GM15510 (cell line): ENCODE measurements around the gene SESTD1.

Source experiments
- POLR2A ChIP-seq: IDR thresholded peaks from 3 replicates; pipeline ENCODE4 v1.6.1; 2011; ENCODE audit warnings: borderline replicate concordance; ENCODE audit not compliant: insufficient read length; ENCODE audit errors: extremely low read depth

The SESTD1 gene

DNA sequence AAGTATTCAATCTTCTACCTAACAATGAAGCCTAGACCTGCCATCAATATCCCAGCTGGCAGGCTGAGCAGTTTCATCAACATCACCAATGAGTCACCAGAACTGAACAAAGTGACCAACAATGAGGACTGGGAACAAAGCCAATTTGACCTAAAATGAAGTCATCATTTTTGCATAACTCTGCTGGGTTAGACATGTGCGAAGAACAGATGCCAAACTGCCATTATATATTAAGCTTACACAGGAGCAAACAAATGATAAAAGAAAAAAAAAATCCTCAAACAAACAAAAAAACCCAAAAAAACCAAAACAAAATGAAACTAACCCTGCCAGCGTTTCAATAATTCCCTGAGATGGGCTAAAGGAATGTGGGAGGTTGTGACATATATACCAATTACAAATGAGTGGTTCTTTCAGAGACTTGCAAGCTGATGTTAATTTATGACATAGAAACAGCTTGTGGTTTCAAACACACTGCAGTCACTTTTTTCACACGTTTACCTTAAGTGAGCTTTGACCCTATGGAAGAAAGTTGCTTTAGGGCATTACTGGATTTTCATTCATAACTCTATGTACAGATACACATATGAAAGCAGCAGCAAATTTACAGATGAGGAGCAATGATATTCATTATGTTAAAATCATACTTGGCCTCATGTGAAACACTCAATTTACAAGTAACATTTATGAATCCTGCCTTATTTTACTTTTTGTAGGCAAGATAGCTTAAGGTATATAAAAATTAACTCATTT, 157.8 kb downstream of the SESTD1 start:
- no peak for TF ChIP-seq POLR2A

DNA sequence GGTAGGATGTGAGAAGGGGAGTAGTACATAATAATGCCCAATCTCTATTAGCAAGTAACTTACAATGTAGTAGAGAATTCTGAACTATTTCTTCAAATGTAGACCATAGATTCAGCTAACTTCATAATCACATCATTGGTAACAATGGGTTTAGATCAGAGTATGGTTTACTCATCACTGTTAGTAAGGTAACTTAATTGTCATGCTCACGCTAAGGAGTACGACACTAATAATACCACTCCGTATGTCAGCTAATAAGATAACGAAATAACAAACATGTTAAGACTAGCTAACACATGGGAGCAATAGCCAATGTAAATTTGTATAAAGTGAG, 158.3 kb downstream of the SESTD1 start:
- no peak for TF ChIP-seq POLR2A

DNA sequence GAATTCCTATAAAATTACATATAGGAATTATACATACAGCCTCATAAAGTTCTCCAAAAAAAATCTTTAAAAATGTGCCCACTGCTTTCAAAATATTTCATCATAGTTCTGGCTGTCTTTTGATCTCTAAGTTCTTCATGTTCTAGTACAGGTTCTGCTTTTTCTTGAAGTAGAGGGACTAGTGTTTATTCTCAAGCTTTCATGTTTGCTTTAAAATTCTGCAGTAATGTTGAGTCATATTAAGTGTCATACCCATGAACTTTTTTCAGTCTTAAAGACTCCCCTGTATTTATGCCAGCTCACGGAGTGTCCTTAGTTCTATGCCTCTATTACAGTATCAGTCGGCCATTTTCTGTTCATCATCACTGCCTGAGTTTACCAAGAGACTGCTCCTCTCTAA, 159.9 kb downstream of the SESTD1 start:
- TF ChIP-seq POLR2A: no peak

DNA sequence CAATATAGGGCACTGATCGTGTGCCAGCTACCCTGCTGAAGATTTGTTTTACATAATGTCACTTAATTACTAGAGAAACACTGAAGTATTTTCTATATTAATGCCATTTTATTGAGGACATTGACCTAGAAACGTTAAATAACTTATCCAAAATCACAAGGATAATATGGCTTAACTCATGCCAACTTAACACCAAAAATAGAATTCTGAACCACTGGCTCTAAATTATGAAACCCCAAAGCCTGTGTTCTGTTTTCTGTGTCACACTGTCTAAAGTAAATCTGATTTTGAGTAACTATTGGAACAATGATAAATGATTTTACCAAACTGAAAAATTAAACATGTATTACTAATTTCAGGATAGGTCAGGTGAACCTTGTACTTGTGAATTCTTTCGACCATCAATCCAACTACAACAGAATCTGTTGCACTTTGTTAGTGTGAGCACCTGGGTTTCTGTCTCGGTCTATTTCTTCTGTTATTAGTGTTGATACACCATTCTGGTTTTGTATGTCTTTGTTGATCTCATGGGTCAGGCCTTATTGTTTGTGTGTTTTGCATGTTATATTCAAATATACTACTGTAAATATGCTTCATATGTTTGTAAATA, 166.4 kb downstream of the SESTD1 start:
- TF ChIP-seq POLR2A: no peak

DNA sequence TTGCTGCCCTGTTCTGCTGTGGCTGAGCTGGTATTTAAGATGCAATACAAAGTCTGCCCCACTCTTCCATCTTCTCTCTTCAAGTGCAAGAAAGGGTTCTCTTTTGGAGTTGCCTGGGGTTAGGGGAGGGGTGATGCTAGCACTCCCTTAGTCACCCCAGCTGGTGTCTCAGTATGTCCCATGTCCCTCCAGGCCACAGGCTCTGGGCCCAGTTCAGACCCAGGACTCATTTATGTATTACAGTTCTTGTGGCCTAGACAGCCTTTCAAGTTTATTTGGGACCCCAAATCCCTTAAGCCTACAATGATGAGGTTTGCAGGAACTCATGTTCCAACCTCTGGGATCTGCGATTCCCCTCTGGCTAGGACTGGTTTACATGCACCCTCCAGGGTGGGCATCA, 167.5 kb downstream of the SESTD1 start:
- no peak for TF ChIP-seq POLR2A

DNA sequence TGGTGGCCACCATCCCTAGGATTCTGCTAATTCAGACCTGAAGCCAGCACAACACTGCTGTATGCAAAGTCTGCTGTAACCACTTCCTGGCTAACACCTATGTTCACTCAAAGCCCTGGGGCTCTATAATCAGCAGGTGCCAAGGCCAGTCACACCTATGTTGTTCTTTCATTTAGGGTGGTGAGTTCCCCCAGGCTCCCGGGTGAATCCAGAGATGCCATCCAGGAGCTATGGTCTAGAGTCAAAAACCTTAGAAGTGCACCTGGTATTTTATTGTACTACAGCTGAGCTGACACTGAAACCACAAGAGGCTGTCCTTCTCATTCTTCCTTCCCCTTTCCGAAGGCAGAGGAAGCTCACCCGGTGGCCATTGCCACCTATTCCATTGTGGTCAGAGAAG, 168.5 kb downstream of the SESTD1 start:
- no peak for TF ChIP-seq POLR2A

DNA sequence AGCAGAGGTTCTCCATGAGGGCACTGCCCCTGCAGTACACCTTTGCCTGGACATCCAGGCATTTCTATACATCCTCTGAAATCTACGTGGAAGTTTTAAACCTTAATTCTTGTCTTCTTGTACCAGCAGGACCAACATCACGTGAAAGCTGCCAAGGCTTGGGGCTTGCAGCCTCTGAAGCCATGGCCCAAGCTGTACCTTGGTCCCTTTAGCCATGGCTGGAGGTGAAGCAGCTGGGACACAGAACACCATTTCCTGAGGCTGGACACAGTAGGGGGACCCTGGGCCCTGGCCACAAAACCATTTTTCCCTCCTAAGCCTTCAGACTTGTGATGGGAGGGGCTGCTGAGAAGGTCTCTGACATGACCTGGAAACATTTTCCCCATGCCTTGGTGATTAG, 181.9 kb downstream of the SESTD1 start:
- TF ChIP-seq POLR2A: no peak

DNA sequence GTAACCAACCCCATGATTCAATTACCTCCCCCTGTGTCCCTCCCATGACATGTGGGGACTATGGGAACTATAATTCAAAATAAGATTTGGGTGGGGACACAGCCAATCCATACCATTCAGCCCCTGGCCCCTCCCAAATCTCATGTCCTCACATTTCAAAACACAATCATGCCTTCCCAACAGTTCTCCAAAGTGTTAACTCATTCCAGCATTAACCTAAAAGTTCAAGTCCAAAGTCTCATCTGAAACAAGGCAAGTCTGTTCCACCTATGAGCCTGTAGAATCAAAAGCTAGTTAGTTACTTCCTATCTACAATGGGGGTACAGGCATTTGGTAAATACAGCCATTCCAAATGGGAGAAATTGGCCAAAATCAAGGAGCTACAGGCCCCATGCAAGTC, 182.7 kb downstream of the SESTD1 start:
- no peak for TF ChIP-seq POLR2A

DNA sequence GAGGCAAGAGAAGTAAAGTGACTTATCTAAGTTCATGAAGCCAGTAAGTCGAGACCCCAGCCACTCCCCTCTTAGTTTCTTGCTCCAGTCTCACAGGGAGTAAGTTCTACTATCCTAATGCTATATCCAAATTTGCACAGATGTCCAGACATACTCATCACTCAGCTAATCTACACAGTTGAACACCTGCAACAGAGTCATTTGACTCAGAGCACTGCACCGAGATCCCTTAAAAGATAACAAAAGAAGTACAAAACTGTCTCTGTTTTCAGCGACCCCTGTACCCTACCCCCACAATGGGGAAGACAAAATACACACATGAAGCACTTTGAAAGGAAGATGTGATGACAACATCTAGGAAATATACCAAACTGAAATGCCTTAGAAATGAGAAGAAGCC, 192.1 kb downstream of the SESTD1 start:
- no peak for TF ChIP-seq POLR2A

DNA sequence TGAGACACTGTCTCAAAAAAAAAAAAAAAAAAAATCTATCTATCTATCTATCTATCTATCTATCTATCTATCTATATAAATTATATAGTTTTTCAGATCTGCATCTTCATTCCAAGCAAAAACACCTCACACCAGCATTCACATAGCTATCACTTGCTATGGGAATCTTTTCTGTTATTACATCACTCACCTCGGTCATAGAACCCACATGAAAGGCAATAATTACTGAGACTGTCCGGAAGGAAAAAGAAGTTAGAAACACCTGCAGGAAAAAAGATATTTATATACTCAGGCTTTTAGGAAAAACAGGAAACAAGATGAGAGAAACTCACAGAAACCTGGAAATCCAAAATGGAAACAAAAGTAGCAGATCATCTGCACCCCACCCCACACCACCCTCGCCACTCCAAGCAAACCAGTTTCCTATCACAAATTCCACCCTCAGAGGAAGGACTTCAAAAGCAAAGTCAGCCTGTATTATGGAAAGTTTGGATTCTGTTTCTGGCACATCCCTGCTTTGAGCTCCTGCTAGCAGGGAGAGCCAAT, 192.7 kb downstream of the SESTD1 start:
- TF ChIP-seq POLR2A: no peak

DNA sequence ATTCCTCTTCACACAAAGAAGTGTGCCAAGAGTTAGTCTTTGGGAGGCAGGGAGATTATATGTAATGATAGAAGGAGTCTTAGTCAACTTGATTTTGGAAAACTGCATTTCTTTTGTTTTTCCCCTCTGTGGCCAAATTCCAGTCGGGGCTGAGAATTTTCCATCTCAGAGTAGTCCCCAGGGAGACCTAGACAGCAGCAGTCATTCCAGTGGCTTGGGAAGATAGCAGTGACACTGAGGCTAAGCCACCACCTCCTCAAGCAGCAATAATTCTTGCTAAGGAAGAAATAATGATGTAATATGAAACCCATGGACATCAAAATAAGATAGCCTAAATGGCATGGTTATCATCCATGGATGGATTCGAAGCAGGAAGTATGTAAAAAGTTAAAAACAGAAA, 193.7 kb downstream of the SESTD1 start:
- TF ChIP-seq POLR2A: no peak

DNA sequence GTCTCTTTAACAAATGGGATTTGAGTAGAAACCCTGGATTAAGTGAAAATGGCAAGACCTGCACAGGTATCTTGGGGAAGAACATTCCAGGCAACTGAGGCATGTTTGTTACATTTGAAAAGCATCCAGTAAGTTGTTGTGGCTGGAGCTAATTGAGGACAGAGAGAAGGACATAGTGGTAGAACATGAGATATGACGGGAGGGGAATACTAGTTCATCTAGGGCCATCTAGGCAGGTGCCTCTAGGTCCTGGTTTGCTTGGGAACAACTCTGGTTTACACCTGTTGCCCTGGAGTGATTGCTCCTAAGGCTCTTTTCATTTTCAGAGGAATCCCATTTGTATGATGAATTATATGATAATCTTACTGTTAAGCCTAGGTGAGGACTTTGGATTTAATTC, 194.9 kb downstream of the SESTD1 start:
- TF ChIP-seq POLR2A: no peak

DNA sequence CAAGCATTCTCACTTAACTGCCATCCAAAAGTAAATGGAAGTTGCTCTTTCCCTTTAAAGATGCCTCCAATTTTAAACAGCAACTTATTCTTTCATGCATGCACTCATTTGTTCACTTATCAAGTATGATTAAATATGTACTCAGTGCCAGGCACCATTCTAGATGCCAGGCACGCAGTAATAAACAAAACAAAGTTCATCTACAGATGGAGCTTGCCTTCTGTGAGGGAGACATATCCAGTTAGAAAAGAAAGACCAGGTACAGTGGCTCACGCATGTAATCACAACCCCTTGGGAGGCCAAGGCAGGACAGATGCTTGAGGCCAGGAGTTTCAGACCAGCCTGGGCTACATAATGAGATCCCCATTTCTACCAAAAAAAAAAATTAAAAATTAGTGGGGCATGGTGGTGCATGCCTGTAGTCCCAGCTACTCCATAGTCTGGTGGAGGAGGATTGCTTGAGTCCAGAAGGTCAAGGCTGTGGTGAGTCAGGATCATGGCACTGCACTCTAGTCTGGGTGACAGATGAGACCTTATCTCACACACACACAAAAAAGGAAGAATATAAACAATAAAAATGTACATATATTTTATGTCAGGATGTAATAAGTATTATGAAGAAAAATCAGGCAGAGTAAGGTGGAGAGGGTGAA, 195.5 kb downstream of the SESTD1 start:
- TF ChIP-seq POLR2A: no peak

DNA sequence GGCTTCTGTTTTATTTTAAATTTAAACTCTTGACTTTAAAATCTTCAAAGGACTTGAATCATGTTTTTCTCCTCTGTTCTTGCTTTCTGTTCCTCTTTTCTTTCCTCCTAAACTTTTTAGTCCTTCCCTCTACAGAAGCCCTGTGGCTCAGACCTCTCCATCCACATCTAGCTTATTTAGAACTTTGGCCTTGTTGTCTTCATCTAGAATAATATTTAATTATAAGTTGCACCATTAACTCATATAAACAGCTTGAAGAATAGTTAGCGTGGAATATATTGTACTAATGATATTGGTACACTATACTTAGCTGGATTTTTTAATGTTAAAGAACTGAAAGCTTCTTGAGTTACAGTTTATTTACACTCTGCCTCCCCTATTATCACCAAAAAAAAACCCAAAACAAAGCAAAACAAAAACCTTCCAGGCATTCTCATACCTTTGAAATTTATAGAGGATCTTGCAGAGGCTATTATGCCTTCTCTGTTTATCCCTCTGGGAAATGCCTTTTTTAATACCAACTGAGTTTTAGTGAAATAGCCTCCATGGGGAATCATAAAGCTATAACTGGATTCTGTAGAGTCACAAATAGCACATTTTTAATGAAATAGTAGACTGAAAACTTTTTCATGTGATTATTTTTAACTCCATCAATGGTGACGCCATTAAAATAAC, 205.5 kb downstream of the SESTD1 start:
- no peak for TF ChIP-seq POLR2A

DNA sequence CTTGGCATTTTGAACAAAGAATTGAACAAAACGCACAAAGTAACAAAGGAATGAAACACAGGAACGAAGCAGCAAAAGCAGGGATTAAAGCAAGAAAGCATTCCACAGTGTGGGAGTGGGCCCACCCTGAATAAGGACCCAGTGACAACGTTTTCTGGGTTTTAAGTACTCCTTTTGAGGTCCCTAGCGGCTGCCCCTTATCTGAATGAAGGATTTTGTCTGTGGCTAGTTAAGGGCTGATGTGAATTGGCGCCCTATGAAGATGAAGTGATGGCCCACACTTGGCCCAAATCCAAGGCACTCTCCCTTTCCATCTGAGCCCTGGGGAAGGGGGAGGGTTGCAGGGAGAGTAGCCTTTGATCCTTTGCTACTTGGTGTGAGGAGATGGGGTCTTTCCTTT, 206.9 kb downstream of the SESTD1 start:
- TF ChIP-seq POLR2A: no peak
